ENCODE data around the gene MYL5.

GRCh38 chr4:721261-722168, 47.2 kb downstream of the MYL5 start:
- no peak for TF ChIP-seq RAD21 (CRISPR knock-in tag; IDR thresholded peaks at IDR 0.05)
- no peak for TF ChIP-seq CEBPB (IDR thresholded peaks at IDR 0.05; ENCODE audit: borderline replicate concordance, low read depth, low read length)
- no peak for TF ChIP-seq SMARCC2 (IDR thresholded peaks at IDR 0.05)
- no peak for TF ChIP-seq SIN3B (IDR thresholded peaks at IDR 0.05; ENCODE audit: low read length)
- no peak for TF ChIP-seq CTCF (CRISPR knock-in tag; IDR thresholded peaks at IDR 0.05)
- no peak for TF ChIP-seq CEBPG (CRISPR knock-in tag; IDR thresholded peaks at IDR 0.05)
